WTC11 (cell line): Measurements from ENCODE around the gene ST6GALNAC2. TPM values are rescaled to one million over a fixed set of nuclear protein-coding genes. Genes with fewer than 3 reads are reported as not detected.

Experiments
- ATAC-seq: fragments of 200-7000 bp; cut with Tn5 transposase; 2 replicates; pipeline ENCODE4 v1.10.0; 2021; ENCODE audit warnings: mild to moderate bottlenecking, moderate library complexity
- CTCF ChIA-PET: fragments of 300-600 bp; sonication (Branson Sonifier 250); formaldehyde crosslinking; loops from one replicate; lab custom pipeline; 2021; ENCODE audit warnings: antibody characterized with exemption; lab: Charles Lee
- POLR2A ChIA-PET: fragments of 350-600 bp; sonication (Branson Sonifier 250); formaldehyde crosslinking; loops from one replicate; lab custom pipeline; 2021; ENCODE audit warnings: antibody characterized with exemption; lab: Charles Lee
- DNase-seq: peaks from one replicate; pipeline ENCODE4 v3.0.0; 2021; ENCODE audit warnings: low spot score
- H3K27ac Mint-ChIP-seq: 2 replicates; pipeline ENCODE4 v1.8.0; 2021; ENCODE audit warnings: mixed read lengths
- H3K27me3 Mint-ChIP-seq: 2 replicates; pipeline ENCODE4 v1.8.0; 2021; ENCODE audit warnings: low read depth, mild to moderate bottlenecking, moderate library complexity, mixed read lengths
- H3K36me3 Mint-ChIP-seq: 2 replicates; pipeline ENCODE4 v1.8.0; 2021; ENCODE audit warnings: mixed read lengths
- H3K4me1 Mint-ChIP-seq: 2 replicates; pipeline ENCODE4 v1.8.0; 2022; ENCODE audit warnings: mixed read lengths
- H3K4me3 Mint-ChIP-seq: 2 replicates; pipeline ENCODE4 v1.8.0; 2021; ENCODE audit warnings: mild to moderate bottlenecking, moderate library complexity, mixed read lengths
- H3K9me3 Mint-ChIP-seq: 2 replicates; pipeline ENCODE4 v1.8.0; 2021; ENCODE audit warnings: mixed read lengths
- ETV6 ChIP-seq: sonication (generic); formaldehyde crosslinking; IDR thresholded peaks from 2 replicates; pipeline ENCODE4 v1.8.1; 2022; ENCODE audit warnings: mild to moderate bottlenecking, missing genetic modification reagents
- FOXP1 ChIP-seq: sonication (generic); formaldehyde crosslinking; IDR thresholded peaks from 2 replicates; pipeline ENCODE4 v1.8.0; 2022; ENCODE audit warnings: missing genetic modification reagents, mild to moderate bottlenecking, moderate library complexity, borderline replicate concordance
- NR3C1 ChIP-seq: sonication (generic); formaldehyde crosslinking; conservative IDR thresholded peaks from 2 replicates; pipeline ENCODE4 v1.8.1; 2023; ENCODE audit warnings: low read depth, mild to moderate bottlenecking, missing genetic modification reagents
- OVOL2 ChIP-seq: fragments of 250-450 bp; sonication (Bioruptor Pico); IDR thresholded peaks from 2 replicates; pipeline ENCODE4 v1.9.0; 2021; ENCODE audit warnings: mild to moderate bottlenecking, borderline replicate concordance
- SMAD3 ChIP-seq: sonication (generic); formaldehyde crosslinking; IDR thresholded peaks from 2 replicates; pipeline ENCODE4 v1.8.0; 2022; ENCODE audit warnings: missing genetic modification reagents, mild to moderate bottlenecking, borderline replicate concordance
- SP1 ChIP-seq: sonication (generic); formaldehyde crosslinking; conservative IDR thresholded peaks from 2 replicates; pipeline ENCODE4 v1.8.1; 2022; ENCODE audit warnings: missing genetic modification reagents
- TCF7 ChIP-seq: sonication (generic); formaldehyde crosslinking; IDR thresholded peaks from 2 replicates; pipeline ENCODE4 v1.8.0; 2022; ENCODE audit warnings: mild to moderate bottlenecking, low read depth, missing genetic modification reagents, moderate library complexity
- TP53 ChIP-seq: sonication (generic); formaldehyde crosslinking; IDR thresholded peaks from 2 replicates; pipeline ENCODE4 v1.8.1; 2023; ENCODE audit warnings: mild to moderate bottlenecking, missing genetic modification reagents
- total RNA-seq: library from RNA; stranded (reverse); gene quantifications from 3 replicates; pipeline ENCODE4 v1.2.3, GENCODE V29; 2021
- TF ChIP-seq, protein P1 (sequence below): fragments of 250-450 bp; sonication (Bioruptor Pico); conservative IDR thresholded peaks from 2 replicates; pipeline ENCODE4 v1.9.0; 2021; ENCODE audit warnings: mild to moderate bottlenecking
- TF ChIP-seq, protein P2 (sequence below): sonication (generic); formaldehyde crosslinking; IDR thresholded peaks from 2 replicates; pipeline ENCODE4 v1.8.0; 2022; ENCODE audit warnings: mild to moderate bottlenecking, missing genetic modification reagents
- TF ChIP-seq, protein P3 (sequence below): sonication (generic); formaldehyde crosslinking; conservative IDR thresholded peaks from 2 replicates; pipeline ENCODE4 v1.8.1; 2023; ENCODE audit warnings: mild to moderate bottlenecking, low read depth, missing genetic modification reagents, moderate library complexity
- TF ChIP-seq, protein P4 (sequence below): sonication (generic); formaldehyde crosslinking; conservative IDR thresholded peaks from 2 replicates; pipeline ENCODE4 v1.8.1; 2022; ENCODE audit warnings: mild to moderate bottlenecking, missing genetic modification reagents
- TF ChIP-seq, protein P5 (sequence below): fragments of 250-450 bp; sonication (Bioruptor Pico); IDR thresholded peaks from 2 replicates; pipeline ENCODE4 v1.9.0; 2021; ENCODE audit warnings: mild to moderate bottlenecking, borderline replicate concordance
- TF ChIP-seq, protein P6 (sequence below): fragments of 200-600 bp; IDR thresholded peaks from 2 replicates; pipeline ENCODE4 v1.8.0; 2022; ENCODE audit warnings: antibody characterized with exemption
- TF ChIP-seq, protein P7 (sequence below): sonication (generic); formaldehyde crosslinking; IDR thresholded peaks from 2 replicates; pipeline ENCODE4 v1.8.1; 2022; ENCODE audit warnings: low read depth, missing genetic modification reagents, borderline replicate concordance

Gene ST6GALNAC2
- total RNA-seq, 1 experiment from 2014 or later = not detected

DNA sequence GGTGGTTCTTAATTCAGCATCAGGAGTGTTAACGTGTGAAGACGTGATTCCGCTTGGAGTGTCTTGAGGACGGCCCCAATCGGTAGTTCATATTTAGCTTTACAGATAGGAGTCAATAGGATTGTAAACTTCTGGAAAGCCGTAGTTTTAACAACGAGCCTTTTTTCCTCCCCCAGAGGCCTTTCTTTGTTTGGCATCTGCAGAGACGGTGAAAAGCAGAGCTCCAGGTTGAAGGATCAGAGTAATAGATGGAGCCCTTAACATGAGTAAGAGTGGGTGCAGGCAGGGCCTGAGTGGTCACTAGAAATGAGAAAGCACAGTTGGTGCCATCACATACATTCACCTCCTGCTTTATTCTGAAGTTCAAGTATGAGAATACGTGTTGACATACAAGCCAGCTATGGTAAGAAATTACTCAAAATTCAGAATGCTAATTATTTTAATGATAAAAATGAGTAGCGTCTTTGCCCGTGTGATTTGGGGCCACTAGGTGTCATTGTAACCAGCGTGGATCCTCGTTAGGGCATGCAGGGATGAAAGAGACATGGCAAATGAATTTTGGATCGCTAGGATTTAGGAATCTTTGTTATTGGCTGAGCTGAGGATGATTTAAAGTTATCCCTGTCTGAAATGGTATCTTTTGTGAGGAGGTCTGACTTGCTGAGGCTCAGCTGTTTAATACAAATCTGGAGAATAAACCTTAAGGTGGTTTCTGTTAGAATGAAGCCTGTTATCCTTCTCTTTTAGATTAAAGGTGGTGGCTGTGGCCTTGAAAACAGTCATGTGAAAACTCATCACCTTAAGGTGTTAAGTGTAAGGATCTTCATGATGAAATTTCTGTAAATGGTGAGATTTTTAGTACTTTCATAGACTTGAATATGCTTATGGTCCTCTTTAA lies 27.2 kb downstream of the ST6GALNAC2 start:
- ATAC-seq (no peak), DNase-seq (no peak)
- H3K27me3 Mint-ChIP-seq = no peaks in the 10 kb centered on the region
- peak overlapping the region; percentile 97 for H3K27ac Mint-ChIP-seq
- no peaks in the 10 kb centered on the region for H3K9me3 Mint-ChIP-seq
- peaks cover 55% of the 10 kb centered on the region for H3K36me3 Mint-ChIP-seq
- POLR2A ChIA-PET = interaction anchor here (0.7 to 1.7 kb wide), 4 partner anchors 8 to 21 kb away, joined by 3 to 4 read pairs (median 4); partner anchors contain the start of gene CYGB
- CTCF ChIA-PET = interaction anchor here (0.6 to 3.3 kb wide), 10 partner anchors 9 to 1526 kb away, joined by 3 to 27 read pairs (median 8); a partner anchor contains a TSS
- H3K4me1 Mint-ChIP-seq = peaks cover 46% of the 10 kb centered on the region
- TF ChIP-seq, protein P1, sequence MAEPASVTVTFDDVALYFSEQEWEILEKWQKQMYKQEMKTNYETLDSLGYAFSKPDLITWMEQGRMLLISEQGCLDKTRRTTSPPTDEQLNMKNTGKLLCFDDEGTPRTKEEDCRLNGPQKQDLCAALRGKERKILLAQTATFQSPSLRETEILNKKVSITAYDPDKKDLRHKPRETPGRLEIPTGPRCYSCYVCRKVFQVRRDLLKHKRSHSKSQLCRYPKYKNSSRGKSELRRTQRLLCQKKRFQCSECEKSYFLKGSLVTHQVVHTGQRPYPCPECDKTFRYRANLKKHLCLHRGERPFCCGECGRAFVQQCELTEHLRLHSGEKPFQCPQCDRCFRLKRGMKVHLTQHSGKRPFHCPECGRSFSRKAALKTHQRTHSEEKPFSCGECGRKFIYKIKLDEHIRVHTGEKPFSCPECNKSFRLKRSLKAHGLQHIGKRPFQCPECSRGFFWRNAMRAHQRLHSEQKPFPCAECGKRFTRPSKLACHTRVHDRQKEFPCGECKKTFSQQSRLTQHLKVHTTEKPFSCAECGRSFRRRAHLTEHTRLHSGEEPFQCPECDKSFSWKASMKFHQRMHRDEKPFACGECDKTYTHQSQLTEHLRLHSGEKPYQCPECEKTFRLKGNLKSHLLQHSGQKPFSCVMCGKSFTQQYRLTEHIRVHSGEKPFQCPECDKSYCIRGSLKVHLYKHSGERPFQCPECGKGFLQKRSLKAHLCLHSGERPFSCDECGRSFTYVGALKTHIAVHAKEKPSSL = no peak
- TF ChIP-seq, protein P2, sequence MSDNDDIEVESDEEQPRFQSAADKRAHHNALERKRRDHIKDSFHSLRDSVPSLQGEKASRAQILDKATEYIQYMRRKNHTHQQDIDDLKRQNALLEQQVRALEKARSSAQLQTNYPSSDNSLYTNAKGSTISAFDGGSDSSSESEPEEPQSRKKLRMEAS (CRISPR knock-in tag) = no peak
- TF ChIP-seq, protein P3, sequence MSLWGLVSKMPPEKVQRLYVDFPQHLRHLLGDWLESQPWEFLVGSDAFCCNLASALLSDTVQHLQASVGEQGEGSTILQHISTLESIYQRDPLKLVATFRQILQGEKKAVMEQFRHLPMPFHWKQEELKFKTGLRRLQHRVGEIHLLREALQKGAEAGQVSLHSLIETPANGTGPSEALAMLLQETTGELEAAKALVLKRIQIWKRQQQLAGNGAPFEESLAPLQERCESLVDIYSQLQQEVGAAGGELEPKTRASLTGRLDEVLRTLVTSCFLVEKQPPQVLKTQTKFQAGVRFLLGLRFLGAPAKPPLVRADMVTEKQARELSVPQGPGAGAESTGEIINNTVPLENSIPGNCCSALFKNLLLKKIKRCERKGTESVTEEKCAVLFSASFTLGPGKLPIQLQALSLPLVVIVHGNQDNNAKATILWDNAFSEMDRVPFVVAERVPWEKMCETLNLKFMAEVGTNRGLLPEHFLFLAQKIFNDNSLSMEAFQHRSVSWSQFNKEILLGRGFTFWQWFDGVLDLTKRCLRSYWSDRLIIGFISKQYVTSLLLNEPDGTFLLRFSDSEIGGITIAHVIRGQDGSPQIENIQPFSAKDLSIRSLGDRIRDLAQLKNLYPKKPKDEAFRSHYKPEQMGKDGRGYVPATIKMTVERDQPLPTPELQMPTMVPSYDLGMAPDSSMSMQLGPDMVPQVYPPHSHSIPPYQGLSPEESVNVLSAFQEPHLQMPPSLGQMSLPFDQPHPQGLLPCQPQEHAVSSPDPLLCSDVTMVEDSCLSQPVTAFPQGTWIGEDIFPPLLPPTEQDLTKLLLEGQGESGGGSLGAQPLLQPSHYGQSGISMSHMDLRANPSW (CRISPR knock-in tag) = no peak
- TF ChIP-seq, protein P4, sequence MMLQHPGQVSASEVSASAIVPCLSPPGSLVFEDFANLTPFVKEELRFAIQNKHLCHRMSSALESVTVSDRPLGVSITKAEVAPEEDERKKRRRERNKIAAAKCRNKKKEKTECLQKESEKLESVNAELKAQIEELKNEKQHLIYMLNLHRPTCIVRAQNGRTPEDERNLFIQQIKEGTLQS = no peak
- TF ChIP-seq NR3C1 (CRISPR knock-in tag) (no peak), SMAD3 (CRISPR knock-in tag) (peak; percentile 1; the same call in 1 of the 2 replicates), OVOL2 (CRISPR knock-in tag) (no peak), SP1 (CRISPR knock-in tag) (no peak)
- H3K4me3 Mint-ChIP-seq = peak overlapping the region; percentile 97

DNA sequence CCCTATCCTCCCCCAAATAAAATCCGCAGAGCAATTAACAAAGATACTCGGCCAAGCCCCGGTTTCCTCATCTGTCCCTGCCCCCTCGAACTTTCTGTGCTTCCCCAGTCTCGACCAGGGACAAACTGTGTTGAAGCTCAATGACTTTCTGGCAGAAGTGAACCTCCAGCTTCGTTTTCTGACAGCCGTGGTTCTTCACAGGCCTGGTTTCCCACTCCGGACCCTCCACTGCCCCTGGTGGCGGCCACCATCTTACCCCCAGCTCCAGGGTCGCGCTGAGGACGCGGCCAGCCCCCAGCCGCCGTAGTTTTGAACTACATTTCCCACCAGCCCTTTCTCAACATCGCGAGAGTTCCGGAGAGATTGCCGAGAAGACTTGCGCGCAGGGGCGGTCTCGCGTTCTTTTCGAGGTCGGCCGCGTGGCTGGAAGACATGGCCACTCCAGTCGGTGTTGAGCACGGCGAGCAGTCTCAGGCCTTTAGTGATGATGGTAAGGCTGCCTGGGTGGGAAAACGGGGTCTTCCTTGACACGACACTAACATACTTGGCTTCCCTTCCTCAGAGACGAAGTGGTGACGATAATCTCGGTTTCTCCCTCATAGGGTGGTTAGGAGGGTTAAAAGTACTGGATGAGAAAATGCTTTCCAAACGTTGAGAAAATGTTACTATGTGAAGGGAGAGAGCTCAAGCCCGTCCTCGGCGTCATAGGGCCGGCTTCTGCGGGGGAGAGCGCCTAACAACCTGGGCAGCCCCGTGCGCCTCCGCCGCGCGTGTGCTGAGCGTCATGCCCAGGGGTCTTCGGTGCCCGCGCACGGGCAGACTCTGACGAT lies 28.1 kb downstream of the ST6GALNAC2 start:
- Mint-ChIP-seq H3K4me3 (peak overlapping the region; percentile 97), H3K27ac (peak overlapping the region; percentile 97), H3K4me1 (peaks cover 43% of the 10 kb centered on the region), H3K27me3 (no peaks in the 10 kb centered on the region), H3K9me3 (no peaks in the 10 kb centered on the region), H3K36me3 (peaks cover 46% of the 10 kb centered on the region)
- peak; percentile 97 for ATAC-seq
- POLR2A ChIA-PET = interaction anchor here (0.6 to 1.7 kb wide), 8 partner anchors 9 to 114 kb away, joined by 3 to 4 read pairs (median 3); partner anchors contain the start of gene CYGB
- CTCF ChIA-PET = interaction anchor here (0.5 to 3.3 kb wide), 26 partner anchors 9 to 702 kb away, joined by 3 to 27 read pairs (median 4); partner anchors contain the start of genes CYGB, PRCD, ST6GALNAC2 and WBP2
- DNase-seq = peak; percentile 97
- TF ChIP-seq, protein P5, sequence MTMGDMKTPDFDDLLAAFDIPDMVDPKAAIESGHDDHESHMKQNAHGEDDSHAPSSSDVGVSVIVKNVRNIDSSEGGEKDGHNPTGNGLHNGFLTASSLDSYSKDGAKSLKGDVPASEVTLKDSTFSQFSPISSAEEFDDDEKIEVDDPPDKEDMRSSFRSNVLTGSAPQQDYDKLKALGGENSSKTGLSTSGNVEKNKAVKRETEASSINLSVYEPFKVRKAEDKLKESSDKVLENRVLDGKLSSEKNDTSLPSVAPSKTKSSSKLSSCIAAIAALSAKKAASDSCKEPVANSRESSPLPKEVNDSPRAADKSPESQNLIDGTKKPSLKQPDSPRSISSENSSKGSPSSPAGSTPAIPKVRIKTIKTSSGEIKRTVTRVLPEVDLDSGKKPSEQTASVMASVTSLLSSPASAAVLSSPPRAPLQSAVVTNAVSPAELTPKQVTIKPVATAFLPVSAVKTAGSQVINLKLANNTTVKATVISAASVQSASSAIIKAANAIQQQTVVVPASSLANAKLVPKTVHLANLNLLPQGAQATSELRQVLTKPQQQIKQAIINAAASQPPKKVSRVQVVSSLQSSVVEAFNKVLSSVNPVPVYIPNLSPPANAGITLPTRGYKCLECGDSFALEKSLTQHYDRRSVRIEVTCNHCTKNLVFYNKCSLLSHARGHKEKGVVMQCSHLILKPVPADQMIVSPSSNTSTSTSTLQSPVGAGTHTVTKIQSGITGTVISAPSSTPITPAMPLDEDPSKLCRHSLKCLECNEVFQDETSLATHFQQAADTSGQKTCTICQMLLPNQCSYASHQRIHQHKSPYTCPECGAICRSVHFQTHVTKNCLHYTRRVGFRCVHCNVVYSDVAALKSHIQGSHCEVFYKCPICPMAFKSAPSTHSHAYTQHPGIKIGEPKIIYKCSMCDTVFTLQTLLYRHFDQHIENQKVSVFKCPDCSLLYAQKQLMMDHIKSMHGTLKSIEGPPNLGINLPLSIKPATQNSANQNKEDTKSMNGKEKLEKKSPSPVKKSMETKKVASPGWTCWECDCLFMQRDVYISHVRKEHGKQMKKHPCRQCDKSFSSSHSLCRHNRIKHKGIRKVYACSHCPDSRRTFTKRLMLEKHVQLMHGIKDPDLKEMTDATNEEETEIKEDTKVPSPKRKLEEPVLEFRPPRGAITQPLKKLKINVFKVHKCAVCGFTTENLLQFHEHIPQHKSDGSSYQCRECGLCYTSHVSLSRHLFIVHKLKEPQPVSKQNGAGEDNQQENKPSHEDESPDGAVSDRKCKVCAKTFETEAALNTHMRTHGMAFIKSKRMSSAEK (CRISPR knock-in tag) = no peak
- TF ChIP-seq, protein P6, sequence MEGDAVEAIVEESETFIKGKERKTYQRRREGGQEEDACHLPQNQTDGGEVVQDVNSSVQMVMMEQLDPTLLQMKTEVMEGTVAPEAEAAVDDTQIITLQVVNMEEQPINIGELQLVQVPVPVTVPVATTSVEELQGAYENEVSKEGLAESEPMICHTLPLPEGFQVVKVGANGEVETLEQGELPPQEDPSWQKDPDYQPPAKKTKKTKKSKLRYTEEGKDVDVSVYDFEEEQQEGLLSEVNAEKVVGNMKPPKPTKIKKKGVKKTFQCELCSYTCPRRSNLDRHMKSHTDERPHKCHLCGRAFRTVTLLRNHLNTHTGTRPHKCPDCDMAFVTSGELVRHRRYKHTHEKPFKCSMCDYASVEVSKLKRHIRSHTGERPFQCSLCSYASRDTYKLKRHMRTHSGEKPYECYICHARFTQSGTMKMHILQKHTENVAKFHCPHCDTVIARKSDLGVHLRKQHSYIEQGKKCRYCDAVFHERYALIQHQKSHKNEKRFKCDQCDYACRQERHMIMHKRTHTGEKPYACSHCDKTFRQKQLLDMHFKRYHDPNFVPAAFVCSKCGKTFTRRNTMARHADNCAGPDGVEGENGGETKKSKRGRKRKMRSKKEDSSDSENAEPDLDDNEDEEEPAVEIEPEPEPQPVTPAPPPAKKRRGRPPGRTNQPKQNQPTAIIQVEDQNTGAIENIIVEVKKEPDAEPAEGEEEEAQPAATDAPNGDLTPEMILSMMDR = peak; percentile 31; the same call in 1 of the 2 replicates
- TF ChIP-seq TP53 (no peak), FOXP1 (CRISPR knock-in tag) (peak; percentile 40; the same call in 1 of the 2 replicates), ETV6 (CRISPR knock-in tag) (peak; percentile 86; the same call in 1 of the 2 replicates), TCF7 (CRISPR knock-in tag) (no peak)
- TF ChIP-seq, protein P2 (CRISPR knock-in tag) = peak; percentile 98
- TF ChIP-seq, protein P4 = no peak
- TF ChIP-seq, protein P7, sequence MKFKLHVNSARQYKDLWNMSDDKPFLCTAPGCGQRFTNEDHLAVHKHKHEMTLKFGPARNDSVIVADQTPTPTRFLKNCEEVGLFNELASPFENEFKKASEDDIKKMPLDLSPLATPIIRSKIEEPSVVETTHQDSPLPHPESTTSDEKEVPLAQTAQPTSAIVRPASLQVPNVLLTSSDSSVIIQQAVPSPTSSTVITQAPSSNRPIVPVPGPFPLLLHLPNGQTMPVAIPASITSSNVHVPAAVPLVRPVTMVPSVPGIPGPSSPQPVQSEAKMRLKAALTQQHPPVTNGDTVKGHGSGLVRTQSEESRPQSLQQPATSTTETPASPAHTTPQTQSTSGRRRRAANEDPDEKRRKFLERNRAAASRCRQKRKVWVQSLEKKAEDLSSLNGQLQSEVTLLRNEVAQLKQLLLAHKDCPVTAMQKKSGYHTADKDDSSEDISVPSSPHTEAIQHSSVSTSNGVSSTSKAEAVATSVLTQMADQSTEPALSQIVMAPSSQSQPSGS (CRISPR knock-in tag) = no peak
